ENCODE data around the gene KCNS3. TPM values are rescaled to one million over a fixed set of nuclear protein-coding genes. Genes with fewer than 3 reads are reported as not detected.

KCNS3 gene
- total RNA-seq, 1 experiment from 2014 or later = 98.4 TPM

DNA sequence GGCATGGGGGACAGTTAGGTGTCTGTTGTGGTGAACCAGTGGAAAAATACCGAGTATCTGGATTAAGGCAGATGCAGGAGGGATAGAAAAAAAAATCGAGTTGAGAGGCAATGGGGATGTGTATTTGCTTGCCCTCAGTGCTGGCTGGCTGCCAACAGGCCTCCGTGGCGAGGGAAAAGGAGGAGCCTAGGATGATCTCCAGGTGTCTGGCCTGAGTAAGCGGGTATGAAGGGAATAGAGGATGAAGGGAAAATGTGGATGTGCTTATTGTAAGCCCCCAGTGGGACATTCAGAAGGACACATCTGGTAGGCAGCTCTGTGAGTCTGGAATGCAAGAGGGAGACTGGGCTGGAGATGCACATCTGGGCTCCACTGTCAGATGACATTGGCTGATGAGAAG lies 22.8 kb downstream of the KCNS3 start:
- Histone ChIP-seq H3K27ac (no peak overlapping the region), H3K4me3 (no peak overlapping the region), H3K9me3 (replicated peaks) (peaks cover 5% of the 10 kb centered on the region; the same call in 1 of the 2 replicates), H3K4me1 (no peaks in the 10 kb centered on the region), H3K27me3 (no peaks in the 10 kb centered on the region), H3K36me3 (peaks cover 2% of the 10 kb centered on the region; the same call in 1 of the 2 replicates)
- peak; percentile 63 to 70 for DNase-seq

DNA sequence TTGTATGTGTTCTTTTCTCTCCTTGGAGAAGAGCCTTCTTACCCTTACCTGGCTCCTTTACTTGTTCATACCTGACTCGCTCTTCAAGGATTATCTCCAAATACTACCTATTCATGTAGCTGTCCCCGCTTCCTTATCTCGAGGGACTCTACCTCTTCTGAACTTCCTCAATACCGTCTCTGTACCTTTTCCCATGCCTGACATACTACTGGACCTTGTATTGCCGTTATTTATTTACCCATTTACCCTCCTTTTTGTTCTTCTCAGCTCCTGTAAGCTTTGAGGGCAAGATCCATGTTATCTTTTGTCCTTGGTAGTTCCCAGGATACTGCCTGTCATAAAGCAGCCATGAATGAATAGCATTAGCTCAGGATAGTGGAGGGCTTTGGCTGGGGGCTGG lies 32.5 kb downstream of the KCNS3 start:
- H3K9me3 ChIP-seq (replicated peaks) = peaks cover 9% of the 10 kb centered on the region
- H3K27ac ChIP-seq = no peak overlapping the region
- no peak for DNase-seq
- H3K36me3 ChIP-seq = no peaks in the 10 kb centered on the region
- H3K27me3 ChIP-seq = no peaks in the 10 kb centered on the region
- H3K4me1 ChIP-seq = peaks cover 12% of the 10 kb centered on the region
- no peak overlapping the region for H3K4me3 ChIP-seq

DNA sequence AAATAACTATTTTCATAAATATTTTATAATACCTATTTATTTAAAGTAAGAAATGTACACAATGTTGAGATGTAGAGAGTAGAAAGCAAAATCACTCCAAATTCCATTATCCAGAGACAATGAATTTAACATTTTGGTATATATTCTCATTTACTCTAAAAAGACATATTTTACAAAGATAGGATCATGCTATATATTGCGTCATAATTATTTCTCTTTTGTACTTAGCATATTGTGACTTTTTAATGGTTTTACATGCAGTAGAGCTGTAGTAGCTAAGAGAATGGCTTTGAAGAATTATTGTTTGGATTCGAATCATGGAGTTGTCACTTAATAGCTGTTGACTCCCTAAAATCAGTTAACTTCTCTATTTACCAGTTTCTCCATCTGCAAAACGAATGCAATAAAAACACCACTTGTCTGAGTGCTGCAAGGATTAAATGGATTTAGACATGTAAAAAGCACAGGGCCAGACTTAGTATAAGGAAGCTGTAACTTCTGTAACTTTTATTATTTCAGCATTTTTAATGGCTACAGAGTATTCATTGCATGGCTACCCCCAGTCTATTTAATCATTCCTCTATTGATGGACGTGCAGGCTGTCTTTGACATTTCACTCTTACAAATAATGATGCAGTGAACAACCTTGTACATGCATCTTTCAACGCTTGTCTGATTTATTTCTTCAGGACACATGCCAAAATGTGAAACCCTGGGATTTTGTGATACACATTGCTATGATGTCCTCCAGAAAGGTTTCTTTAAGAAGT lies 33.2 kb downstream of the KCNS3 start:
- no peaks in the 10 kb centered on the region for H3K36me3 ChIP-seq
- DNase-seq = no peak
- H3K27ac ChIP-seq = no peak overlapping the region
- peaks cover 12% of the 10 kb centered on the region for H3K4me1 ChIP-seq
- H3K4me3 ChIP-seq = no peak overlapping the region
- H3K9me3 ChIP-seq (replicated peaks) = peaks cover 5% of the 10 kb centered on the region; the same call in 1 of the 2 replicates
- H3K27me3 ChIP-seq = no peaks in the 10 kb centered on the region

DNA sequence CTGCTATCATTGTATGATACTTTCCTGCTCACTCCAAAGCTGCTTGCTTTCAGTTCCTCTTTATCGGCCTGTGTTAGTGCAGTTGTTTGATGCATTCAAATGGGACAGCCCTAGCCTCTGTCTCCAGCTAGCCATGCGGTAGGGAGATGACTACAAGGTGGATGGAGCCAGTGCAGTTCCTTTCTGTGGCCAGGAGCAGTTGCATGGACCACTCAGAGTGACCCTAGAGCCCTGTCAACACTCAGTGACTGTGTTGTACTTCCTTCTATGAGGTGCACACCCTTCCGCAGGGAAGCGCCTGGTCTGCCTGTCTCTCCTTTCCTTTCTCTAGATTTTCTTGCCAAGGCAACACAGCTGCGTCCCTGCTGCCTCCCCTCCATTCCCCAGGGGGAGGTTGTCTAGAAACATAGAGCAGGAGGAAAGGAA lies 33.8 kb downstream of the KCNS3 start:
- H3K27me3 ChIP-seq = no peaks in the 10 kb centered on the region
- peak; percentile 72 to 79 for DNase-seq
- H3K36me3 ChIP-seq = no peaks in the 10 kb centered on the region
- H3K27ac ChIP-seq = no peak overlapping the region
- H3K4me3 ChIP-seq = no peak overlapping the region
- peaks cover under 1% of the 10 kb centered on the region; the same call in 1 of the 2 replicates for H3K9me3 ChIP-seq (replicated peaks)
- H3K4me1 ChIP-seq = peaks cover 12% of the 10 kb centered on the region

DNA sequence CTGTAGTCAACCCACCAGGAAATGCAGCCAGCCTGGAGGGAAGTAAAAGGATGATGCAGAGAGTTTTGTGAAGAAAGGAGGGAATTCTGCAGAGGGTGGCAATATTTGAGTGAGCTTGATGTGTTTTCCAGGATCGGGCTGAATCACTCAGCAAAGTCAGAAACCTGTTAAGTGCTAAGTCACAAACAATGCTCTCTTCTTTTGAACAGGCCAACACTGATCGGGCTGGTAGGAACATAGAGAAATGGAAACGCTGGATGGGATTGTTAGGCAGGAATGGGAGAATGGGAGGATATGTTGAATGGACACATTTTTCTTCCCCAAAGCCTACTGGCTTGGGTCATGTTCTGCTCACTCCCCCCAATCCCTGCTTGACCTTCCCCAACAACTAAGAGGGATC lies 36.6 kb downstream of the KCNS3 start:
- Histone ChIP-seq H3K9me3 (replicated peaks) (no peaks in the 10 kb centered on the region), H3K4me3 (no peak overlapping the region), H3K36me3 (peaks cover 2% of the 10 kb centered on the region; the same call in 1 of the 2 replicates), H3K27ac (no peak overlapping the region), H3K4me1 (peaks cover 12% of the 10 kb centered on the region), H3K27me3 (no peaks in the 10 kb centered on the region)
- DNase-seq = no peak

DNA sequence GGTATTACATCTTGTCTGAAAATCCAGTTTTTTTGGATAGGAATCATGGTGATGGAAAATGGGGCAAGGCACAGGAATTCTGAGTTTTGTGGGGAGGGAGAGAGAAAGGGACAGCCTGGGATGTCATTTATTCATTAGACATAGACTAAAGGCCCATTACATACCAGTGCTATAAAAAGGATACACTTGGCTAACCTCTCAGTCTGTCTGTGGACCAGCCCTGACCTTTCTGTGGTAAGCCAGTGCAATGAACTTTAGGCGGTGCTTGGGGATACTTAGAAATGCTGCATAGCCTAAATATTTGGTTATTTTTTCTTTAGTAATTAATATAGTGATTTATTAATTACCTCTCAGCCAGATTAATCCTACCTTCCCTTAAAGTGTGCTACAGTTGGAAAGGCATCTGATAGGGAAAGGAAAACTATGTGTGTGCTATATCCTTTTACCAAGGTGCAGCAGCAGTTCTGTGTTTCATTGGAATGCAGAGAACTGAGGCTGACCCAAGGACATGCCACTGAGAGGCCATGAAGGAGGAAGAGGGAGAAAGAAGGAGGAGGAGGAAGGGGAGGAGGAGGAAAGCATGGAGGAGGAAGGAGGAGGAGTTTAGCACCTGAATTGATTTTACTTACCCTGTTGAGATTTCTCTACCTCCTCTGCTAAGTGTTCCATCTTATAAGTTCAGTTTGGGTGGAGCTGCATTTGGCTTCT lies 37.5 kb downstream of the KCNS3 start:
- no peak for DNase-seq

DNA sequence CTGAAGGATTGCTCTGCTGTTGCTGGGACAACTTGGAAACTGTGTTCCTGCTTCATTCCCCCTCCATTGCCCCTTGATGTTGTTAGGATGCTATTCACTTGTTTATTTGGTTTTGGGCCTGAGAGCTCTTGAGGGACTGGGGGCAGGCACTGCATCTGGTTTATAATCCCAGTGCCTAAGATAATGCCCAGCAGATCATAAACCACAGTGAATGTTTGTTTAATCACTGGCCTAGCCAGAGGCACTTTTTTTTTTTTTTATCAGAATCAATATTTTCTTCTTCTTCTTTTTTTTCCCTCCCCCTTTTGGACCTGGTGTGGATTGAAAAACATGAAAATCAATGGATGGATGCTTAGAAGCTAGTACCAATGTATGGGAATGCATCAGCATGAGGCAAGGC lies 38.1 kb downstream of the KCNS3 start:
- Histone ChIP-seq H3K27me3 (no peaks in the 10 kb centered on the region), H3K4me1 (peaks cover 9% of the 10 kb centered on the region), H3K9me3 (replicated peaks) (no peaks in the 10 kb centered on the region), H3K36me3 (peaks cover 2% of the 10 kb centered on the region; the same call in 1 of the 2 replicates), H3K4me3 (no peak overlapping the region), H3K27ac (no peak overlapping the region)
- no peak for DNase-seq

More for the DNA sequence above, 37.5 kb downstream of the KCNS3 start:
- Histone ChIP-seq H3K9me3 (replicated peaks) (no peaks in the 10 kb centered on the region), H3K27ac (no peak overlapping the region), H3K4me3 (no peak overlapping the region), H3K27me3 (no peaks in the 10 kb centered on the region), H3K36me3 (peaks cover 2% of the 10 kb centered on the region; the same call in 1 of the 2 replicates), H3K4me1 (peaks cover 12% of the 10 kb centered on the region)

DNA sequence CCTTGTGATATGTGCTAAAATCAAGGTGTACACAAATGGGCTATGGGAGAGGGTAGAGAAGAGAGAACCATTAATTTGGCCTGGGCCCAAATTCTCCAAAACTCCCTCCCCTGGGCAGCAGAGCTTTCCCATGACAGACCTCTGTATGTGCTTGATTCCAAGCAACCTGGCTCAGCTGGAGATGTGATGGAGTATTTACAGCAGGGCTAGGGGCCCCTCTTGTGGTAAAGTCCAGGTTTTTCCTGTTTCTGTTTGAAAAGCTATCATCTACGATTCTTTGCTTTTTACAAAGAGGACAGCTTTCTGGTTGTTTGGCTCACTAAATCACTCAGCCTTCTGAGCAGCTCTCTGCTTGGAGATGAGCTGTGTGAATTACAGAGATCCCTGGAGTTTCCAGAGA lies 40.3 kb downstream of the KCNS3 start:
- H3K4me1 ChIP-seq = no peaks in the 10 kb centered on the region; the same call in 1 of the 2 replicates
- peak; percentile 13 to 39 for DNase-seq
- no peaks in the 10 kb centered on the region for H3K27me3 ChIP-seq
- no peak overlapping the region for H3K27ac ChIP-seq
- H3K9me3 ChIP-seq (replicated peaks) = no peaks in the 10 kb centered on the region
- peaks cover 7% of the 10 kb centered on the region for H3K36me3 ChIP-seq
- H3K4me3 ChIP-seq = no peak overlapping the region

DNA sequence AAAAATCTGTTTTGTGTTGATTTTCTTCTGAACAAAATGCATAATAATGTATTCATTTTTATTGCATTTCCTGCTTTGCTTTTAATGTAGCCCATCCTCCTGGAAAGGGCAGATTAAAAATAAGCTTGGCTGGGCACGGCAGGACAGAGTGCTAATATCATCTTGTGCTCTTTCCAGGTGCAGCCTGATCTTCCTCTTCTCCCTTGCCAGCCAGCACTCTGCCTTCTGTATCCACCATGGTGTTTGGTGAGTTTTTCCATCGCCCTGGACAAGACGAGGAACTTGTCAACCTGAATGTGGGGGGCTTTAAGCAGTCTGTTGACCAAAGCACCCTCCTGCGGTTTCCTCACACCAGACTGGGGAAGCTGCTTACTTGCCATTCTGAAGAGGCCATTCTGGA lies 52.3 kb downstream of the KCNS3 start:
- Histone ChIP-seq H3K9me3 (replicated peaks) (no peaks in the 10 kb centered on the region), H3K27ac (no peak overlapping the region), H3K27me3 (no peaks in the 10 kb centered on the region), H3K36me3 (peaks cover 34% of the 10 kb centered on the region), H3K4me1 (no peaks in the 10 kb centered on the region), H3K4me3 (no peak overlapping the region)
- no peak for DNase-seq

DNA sequence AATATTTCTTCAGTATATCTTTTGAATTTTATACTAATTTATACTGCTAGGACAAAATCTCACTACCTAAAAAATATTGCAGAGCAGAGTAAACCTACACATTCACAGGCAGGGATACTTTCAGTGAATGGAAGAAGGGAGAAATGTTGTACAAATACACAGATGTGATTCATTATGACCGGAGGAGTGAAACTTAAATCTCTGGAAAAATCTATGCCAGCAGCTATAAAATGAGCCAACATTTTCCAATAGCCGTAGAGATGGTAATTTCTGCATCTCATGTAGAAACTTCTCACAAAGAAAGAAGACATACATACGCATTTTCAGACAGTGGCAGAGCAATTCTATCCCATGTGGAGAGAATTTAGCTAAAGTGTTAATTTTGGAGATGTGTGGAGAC lies 54.8 kb downstream of the KCNS3 start:
- H3K9me3 ChIP-seq (replicated peaks) = 0 out of 2 replicates have a peak, but pooled peaks cover 5% of the 10 kb centered on the region
- no peak for DNase-seq
- H3K4me3 ChIP-seq = no peak overlapping the region
- no peaks in the 10 kb centered on the region for H3K27me3 ChIP-seq
- H3K4me1 ChIP-seq = no peaks in the 10 kb centered on the region
- H3K27ac ChIP-seq = no peak overlapping the region
- H3K36me3 ChIP-seq = peaks cover 27% of the 10 kb centered on the region

DNA sequence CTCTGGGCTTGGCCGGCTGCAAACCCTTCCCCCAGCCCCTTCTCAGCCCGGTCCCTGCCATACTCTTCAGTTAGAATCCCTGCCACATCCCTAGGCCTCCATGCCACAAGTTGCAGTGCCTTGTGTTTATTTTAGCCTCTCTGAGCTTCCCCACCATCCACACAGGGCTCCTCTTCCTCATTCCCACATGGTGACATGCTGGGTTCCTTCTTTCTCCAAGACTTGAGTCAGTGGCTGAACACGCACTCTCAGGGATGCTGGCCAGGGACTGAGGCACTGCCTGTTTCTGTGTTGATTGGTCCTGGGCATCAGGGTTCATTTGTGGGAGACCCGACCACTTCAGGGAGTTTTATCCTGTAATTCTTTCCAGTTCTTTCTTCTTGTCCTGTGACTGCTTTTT lies 56.3 kb downstream of the KCNS3 start:
- H3K4me1 ChIP-seq = no peaks in the 10 kb centered on the region
- DNase-seq = no peak
- peaks cover 5% of the 10 kb centered on the region; the same call in 1 of the 2 replicates for H3K9me3 ChIP-seq (replicated peaks)
- peaks cover 27% of the 10 kb centered on the region for H3K36me3 ChIP-seq
- H3K27me3 ChIP-seq = no peaks in the 10 kb centered on the region
- H3K27ac ChIP-seq = no peak overlapping the region
- H3K4me3 ChIP-seq = no peak overlapping the region

DNA sequence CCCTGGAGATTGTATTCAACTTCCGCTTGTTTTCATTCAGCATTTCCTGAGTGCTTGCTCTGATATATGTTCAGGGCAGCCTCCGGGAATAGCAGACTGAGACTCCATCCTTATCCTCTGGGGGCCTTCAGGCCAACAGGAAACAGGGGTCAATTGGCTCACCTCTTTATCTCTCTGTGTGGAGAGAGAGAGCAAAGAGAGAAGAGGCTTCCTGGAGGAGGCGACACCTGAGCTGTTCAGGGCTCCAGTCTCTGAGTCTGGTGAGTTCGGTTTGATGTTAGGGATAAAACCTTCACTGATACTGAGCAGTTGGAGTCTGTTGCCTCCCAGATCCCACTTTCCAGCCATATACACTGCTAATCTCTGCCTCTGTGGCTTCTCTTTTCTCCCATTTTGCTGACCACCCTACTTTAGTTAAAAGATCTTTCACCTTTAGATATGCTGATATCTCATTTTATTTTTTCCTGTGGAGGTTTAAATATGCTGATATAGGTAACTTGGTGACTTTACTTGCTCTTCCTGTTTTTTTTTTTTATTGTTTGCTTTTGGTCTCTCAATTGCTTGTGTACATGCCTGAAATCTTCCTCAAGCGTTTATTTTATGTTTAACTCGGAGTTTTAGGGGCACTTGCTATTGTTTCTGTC lies 56.9 kb downstream of the KCNS3 start:
- Histone ChIP-seq H3K27me3 (no peaks in the 10 kb centered on the region), H3K27ac (no peak overlapping the region), H3K9me3 (replicated peaks) (peaks cover 5% of the 10 kb centered on the region; the same call in 1 of the 2 replicates)

DNA sequence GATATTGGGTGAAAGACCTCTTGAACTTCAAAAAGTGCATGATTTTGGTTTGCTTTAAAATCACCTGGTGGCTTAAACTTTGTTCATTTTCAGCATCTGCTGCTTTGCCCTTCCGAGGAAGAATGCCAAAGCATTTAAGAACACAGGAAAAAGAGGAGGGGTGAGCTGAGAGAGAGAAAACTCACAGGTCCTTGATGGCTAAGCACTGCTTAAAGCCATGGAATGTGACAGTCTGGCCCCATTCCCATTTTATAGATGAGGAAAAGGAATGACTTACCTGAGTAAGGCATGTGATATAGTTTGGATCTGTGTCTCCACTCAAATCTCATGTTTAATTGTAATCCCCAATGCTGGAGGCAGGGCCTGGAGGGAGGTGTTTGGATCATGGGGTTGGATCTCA lies 58.1 kb downstream of the KCNS3 start:
- H3K27me3 ChIP-seq = no peaks in the 10 kb centered on the region
- no peak overlapping the region for H3K27ac ChIP-seq
- H3K4me3 ChIP-seq = no peak overlapping the region
- H3K36me3 ChIP-seq = peaks cover 17% of the 10 kb centered on the region
- H3K9me3 ChIP-seq (replicated peaks) = peaks cover 5% of the 10 kb centered on the region; the same call in 1 of the 2 replicates
- DNase-seq = no peak
- no peaks in the 10 kb centered on the region for H3K4me1 ChIP-seq

More for the DNA sequence above, 56.9 kb downstream of the KCNS3 start:
- peaks cover 27% of the 10 kb centered on the region for H3K36me3 ChIP-seq
- no peaks in the 10 kb centered on the region for H3K4me1 ChIP-seq
- no peak for DNase-seq
- H3K4me3 ChIP-seq = no peak overlapping the region

DNA sequence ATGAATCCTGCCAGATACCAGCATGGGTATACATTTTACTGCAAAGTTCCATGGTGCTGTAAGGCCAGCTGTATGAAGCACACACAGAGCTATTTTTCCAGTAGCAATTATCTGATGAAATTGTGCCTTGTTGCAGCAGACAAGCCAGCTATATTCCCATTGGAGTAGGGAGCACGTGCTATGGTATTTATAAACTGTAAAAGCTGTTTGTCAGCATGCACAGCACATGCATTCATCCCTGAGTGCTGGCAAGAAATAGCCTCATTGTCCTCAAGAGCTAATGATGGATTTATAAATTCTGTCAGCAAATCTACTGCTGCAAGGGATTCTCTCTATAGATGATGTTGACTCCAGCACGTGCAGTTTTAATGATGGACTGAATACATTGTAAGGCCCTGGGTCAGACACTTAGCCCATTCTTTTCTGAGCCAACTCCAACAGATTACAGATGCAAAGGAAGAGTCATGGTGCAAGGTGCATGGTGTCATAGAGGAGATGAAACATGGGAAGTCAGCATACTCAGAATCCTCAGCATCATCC lies 61.7 kb downstream of the KCNS3 start:
- H3K27me3 ChIP-seq = no peaks in the 10 kb centered on the region
- H3K9me3 ChIP-seq (replicated peaks) = peaks cover 5% of the 10 kb centered on the region; the same call in 1 of the 2 replicates
- no peak for DNase-seq
- no peak overlapping the region for H3K27ac ChIP-seq
- peaks cover 4% of the 10 kb centered on the region; the same call in 1 of the 2 replicates for H3K36me3 ChIP-seq
- H3K4me3 ChIP-seq = no peak overlapping the region
- H3K4me1 ChIP-seq = no peaks in the 10 kb centered on the region

All from SJCRH30 (cell line).